Brain pericyte (primary cell): ENCODE results near the gene SLC24A3.

Source experiments
- DNase-seq: peaks from one replicate; pipeline ENCODE4 v3.0.0-alpha.2; 2012; ENCODE audit warnings: low read depth, low spot score

SLC24A3 gene

DNA sequence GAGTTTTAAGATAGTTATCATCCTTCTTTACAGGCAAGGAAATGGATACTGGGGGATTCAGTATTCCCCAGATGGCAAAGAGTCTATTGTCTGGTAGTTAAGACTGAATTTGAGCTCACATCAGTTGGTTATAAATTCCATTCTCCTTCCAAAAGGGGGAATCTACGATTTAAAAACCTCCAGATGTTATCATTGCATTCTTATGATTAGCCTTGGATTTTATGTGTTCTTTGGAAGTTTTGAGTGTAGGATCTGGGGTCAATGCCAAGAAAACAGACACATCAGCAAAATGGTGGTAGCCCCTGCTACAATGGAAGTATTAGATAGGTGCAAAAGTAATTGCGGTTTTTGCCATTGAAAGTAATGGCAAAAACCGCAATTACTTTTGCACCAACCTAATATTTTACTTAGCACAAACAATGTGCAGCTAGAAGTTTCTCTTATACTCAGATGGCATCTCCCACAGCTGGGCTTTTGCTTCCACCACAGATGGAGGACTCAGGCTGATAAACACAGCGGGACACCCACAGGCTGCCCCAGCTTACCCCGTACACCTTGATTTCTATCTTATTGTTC lies 377.4 kb downstream of the SLC24A3 start:
- DNase-seq, result no peak

- no peak for DNase-seq
These were observed 377.9 kb downstream of the SLC24A3 start for GRCh38 chr20:19590382-19590781.

GRCh38 chr20:19593762-19594161 lies 381.3 kb downstream of the SLC24A3 start:
- DNase-seq, result no peak

DNA sequence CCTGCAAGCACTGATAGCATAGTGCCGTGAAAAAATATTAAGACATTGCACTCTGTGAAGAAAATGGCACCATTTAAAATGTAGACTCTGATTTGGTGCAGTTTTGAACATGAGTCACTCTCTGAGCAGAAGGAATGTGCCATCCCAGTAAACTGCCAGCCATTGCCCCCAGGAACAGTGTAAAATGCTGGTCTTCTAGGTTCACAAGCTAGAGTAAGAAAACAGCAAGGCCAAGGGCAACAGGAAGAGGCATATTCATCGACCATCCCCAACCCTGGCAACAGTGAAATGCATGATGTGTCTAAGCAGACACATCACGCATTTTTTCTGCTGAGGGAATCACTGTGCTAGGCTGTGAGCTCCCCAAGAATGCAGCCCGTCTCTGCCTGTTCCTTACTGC lies 382.5 kb downstream of the SLC24A3 start:
- no peak for DNase-seq

GRCh38 chr20:19598117-19598850 lies 385.8 kb downstream of the SLC24A3 start:
- no peak for DNase-seq

DNA sequence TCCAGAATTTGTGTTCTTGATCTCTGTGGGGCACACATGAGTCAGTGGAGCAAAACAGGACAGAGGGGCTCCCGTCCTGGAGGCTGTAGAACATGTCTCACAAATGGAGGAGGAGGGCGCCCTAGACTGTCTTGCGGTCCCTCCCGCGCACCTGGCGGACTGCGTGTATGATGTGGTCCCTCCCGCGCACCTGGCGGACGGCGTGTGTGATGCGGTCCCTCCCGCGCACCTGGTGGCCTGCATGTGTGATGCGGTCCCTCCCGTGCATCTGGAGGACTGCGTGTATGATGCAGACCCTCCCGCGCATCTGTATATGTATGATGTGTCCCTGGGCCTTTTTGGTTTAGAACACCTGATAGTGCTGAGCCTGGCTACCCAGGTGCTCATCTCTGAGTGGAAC lies 386.8 kb downstream of the SLC24A3 start:
- no peak for DNase-seq

DNA sequence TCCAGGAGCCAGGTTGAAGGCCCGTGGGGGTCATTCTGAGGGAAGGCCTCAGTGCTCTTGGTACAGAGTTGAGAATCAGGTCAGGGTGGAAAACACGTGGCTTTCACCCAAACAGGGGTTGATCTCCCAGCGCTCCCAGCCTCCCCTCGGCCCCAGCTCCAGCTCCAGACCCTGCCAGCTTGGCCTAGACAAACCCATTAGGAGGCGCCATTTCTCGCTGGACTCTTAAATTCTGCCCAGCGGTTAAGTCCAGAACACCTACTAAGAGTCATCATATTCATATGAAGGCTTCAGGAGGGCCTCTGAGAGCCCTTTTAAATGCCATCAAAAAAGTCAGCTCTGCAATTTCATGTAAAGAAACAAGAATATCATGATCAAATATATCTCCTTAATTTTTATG lies 387.6 kb downstream of the SLC24A3 start:
- DNase-seq, result no peak

DNA sequence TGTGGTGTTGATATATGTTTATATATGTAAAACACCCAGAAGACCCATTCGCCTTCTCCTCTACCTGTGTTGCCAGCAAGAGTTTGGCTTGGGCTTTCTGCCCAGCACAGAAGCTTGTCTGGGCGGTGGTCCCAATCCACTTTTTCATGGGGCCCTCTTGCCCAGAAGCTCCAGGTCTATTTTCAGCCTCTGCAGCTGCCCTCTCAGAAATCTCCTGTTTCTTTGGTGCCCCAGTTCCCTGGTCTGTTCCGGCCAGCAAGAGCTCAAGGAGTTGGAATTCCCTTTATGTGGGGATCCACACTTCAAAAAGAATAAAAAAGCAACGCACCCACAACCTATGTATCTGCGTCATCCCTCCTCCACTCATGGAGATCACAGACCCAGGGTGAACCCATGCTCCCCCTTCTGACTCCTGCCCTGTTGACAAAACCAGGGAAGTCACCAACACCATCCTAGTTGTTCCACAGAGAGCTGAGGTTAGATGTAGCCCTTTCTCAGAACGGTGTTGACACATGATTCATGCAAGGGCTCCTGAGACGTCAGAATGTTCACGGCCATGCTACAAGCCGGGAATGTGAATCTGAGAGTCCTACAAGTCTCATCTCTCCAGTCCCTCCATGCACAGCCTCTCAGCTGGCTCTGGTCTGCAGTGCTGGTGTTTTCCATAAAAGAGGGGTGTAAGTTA lies 388.8 kb downstream of the SLC24A3 start:
- DNase-seq, result no peak

GRCh38 chr20:19602675-19603375 lies 390.4 kb downstream of the SLC24A3 start:
- DNase-seq, result no peak

DNA sequence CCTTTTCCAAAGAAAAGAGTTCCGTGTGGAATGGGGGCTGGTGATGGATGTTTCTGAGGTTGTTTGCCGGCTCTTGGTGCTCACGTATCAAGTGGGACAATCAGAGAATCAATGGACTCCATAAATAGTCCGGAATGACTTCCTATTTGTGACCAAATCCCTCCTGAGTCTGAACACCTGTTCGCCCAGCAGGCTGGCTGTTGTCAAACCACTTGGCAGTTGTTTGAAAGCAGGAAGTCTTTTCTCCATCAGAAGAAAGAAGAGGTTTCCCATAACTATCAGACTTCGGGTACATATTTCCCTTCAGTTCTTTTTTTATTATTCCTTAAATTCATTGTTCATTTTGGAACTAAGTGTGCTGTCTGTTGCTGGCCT lies 390.9 kb downstream of the SLC24A3 start:
- DNase-seq, result no peak

- DNase-seq, result no peak
These were observed 393.5 kb downstream of the SLC24A3 start for GRCh38 chr20:19605786-19606485.

DNA sequence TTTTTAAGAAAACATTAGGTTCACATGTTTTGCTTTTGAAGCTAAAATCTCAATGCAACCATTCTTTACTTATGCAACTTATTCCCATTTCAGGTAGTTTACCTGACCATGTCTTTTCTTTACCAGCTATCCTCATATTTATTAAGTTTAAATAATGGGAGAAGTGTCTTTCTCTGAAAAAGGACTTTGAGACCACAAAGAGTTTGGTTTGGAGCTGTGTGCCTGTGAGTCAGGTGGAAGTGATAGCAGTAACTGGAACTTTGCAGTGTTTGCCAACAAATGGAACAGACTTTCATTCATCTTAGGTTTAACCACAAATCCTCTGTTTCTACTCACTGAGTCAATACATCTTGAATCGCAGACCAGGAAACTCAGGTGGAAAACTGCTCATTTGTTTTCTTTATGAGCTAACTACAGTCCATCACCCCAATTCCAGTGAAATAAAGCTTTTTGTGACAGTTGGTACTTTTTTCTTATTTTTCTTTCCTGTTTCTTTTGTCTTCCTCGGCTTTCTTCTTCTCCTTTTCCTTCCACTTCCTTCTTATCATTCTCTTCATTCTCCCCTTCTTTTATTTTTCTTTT lies 397.3 kb downstream of the SLC24A3 start:
- no peak for DNase-seq

DNA sequence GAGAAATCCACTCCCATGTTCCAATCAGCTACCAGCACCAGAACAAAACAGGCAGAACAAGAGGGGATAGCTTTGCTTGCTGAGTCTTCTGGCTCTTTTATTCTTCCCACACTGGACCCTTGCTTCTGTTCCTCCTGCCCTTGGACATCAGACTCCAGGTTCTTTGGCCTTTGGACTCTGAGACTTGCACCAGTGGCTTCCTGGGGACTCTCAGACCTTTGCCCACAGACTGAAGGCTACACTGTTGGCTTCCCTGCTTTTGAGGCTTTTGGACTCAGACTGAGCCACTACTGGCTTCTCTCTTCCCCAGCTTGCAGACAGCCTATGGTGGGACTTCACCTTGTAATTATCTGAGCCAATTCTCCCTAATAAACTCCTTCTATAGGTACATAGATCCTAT lies 403.2 kb downstream of the SLC24A3 start:
- no peak for DNase-seq

GRCh38 chr20:19616081-19616480 lies 403.6 kb downstream of the SLC24A3 start:
- DNase-seq, result no peak

DNA sequence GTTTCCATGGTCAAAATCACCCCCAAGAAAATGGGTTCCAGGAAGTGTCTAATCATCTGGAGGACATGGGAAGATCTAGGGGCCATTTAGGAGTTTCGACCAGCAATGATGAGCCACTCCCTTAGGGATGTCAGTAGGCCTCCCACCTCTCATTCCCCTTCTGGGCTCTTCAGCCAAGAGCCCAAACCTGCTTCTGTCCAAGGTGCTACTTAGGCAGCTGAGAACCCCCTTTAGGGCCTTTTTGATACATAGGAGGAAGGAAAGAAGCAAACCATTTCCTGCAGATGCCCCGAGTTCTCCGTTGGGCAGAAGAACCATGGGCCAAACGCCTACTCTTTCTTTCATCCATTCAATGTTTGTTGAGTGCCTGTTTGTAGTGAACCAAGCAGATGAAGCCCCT lies 404.2 kb downstream of the SLC24A3 start:
- no peak for DNase-seq

DNA sequence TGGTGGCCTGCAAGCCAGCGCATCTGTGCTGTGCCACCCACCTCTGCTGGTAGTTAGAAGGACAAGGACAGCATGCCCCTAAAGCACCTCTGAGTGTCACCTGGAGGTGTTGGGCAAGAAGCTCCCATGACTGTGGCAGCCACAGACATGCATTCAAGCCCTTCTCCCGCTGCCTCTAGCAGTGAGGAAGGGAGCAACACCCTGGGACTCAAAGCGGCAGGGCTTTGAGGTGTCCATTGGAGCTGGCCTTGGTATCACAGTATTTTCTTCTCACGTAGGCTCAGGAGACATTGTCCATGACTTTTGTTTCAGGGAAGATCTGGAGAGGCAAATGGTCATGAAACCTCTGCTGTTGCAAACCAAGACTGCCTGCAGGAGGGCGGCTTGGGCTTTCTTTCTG lies 404.8 kb downstream of the SLC24A3 start:
- DNase-seq, result no peak

- no peak for DNase-seq
These were observed 406.3 kb downstream of the SLC24A3 start for GRCh38 chr20:19618711-19619110.

DNA sequence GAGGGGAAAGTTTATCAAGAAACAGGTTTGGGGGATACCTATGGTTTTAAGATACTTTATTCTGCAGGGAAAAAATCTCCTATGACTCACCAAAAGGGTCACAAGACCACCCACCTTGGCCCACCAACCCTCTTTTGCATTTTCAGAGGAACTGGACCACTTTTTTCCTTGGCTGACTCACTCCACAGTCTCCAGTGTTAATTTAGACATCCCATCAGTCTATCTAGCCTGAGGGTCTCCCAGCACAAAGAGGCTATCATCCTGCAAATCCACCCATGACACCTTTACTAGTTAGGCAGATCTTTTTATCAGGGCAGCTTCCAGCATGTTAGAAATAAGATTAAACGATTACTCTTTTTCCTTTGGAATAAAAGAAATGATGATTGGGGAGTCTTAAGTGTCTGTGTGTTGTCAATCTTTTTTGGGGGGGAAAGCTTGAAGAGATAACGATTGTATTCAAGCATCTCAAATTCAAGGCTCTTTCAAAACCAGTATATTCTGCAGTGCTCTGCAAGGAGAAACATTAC lies 407.5 kb downstream of the SLC24A3 start:
- DNase-seq, result no peak

GRCh38 chr20:19620446-19620845 lies 408.0 kb downstream of the SLC24A3 start:
- DNase-seq, result no peak

DNA sequence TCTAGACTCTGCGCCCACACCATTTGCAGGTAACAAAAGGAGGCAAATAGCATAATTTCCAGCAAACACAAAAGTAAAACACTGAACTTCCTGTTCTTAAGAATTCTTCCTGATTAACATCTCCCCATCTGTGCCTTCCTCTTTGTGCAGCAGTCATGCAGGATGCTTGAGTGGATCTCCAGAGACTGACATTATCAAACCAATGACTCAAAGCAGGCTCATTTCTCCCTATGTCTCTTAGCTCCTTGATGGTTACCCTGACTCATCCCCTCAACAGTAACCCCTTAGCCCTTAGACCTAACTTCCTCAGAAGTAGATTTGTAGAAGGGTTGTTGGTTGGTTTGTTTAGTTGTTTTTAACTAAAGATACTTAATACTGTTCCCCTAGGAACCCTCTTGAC lies 408.6 kb downstream of the SLC24A3 start:
- no peak for DNase-seq
